Measurements from ENCODE around the gene PAK5.

DNA sequence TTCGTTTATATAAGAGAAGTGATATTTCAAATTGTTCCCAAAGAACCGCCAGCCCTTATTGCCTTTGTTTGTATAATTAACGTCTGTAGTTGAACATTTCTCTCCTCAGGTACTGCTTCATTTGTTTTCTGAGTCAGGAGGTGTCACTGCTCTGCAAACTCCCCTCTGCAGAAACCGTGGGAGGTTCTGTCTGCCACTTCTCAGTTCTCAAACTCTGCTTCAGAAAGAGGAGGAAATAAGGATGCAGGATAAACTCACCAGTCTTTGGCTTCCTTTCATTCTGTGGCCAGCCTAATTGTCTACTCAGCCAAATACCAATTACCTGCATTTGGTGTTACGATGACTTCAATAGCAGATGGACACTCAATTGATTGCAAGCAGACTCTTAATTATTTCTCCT, 149.8 kb downstream of the PAK5 start:
- TF ChIP-seq HDAC1 (CRISPR knock-in tag; IDR thresholded peaks at IDR 0.05) = no peak
- TF ChIP-seq DNMT1 (CRISPR knock-in tag; IDR thresholded peaks at IDR 0.05) = no peak
- TF ChIP-seq ZC3H13 (CRISPR knock-in tag; IDR thresholded peaks at IDR 0.05) = no peak
- no peak for TF ChIP-seq ZNF296 (CRISPR knock-in tag; conservative IDR thresholded peaks at IDR 0.05)
- no peak for TF ChIP-seq POLR2A (IDR thresholded peaks at IDR 0.05; ENCODE audit: insufficient read depth in 1 of 2, low read depth in 2 of 2, low read length in 2 of 2)
- no peak for TF ChIP-seq TCF7L2 (IDR thresholded peaks at IDR 0.05; ENCODE audit: low read depth, low read length)
- TF ChIP-seq FOXA1 (IDR thresholded peaks at IDR 0.05) = no peak
- no peak for TF ChIP-seq FOXA1 (CRISPR knock-in tag; IDR thresholded peaks at IDR 0.05)
- no peak for TF ChIP-seq SETDB1 (CRISPR knock-in tag; IDR thresholded peaks at IDR 0.05; ENCODE audit: borderline replicate concordance)
- no peak for TF ChIP-seq REST (IDR thresholded peaks at IDR 0.05; ENCODE audit: borderline replicate concordance in 1 of 2, low read depth in 1 of 2, low read length in 2 of 2)
- TF ChIP-seq, protein P1, sequence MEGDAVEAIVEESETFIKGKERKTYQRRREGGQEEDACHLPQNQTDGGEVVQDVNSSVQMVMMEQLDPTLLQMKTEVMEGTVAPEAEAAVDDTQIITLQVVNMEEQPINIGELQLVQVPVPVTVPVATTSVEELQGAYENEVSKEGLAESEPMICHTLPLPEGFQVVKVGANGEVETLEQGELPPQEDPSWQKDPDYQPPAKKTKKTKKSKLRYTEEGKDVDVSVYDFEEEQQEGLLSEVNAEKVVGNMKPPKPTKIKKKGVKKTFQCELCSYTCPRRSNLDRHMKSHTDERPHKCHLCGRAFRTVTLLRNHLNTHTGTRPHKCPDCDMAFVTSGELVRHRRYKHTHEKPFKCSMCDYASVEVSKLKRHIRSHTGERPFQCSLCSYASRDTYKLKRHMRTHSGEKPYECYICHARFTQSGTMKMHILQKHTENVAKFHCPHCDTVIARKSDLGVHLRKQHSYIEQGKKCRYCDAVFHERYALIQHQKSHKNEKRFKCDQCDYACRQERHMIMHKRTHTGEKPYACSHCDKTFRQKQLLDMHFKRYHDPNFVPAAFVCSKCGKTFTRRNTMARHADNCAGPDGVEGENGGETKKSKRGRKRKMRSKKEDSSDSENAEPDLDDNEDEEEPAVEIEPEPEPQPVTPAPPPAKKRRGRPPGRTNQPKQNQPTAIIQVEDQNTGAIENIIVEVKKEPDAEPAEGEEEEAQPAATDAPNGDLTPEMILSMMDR (CRISPR knock-in tag; IDR thresholded peaks at IDR 0.05) = no peak
- TF ChIP-seq CHD4 (IDR thresholded peaks at IDR 0.05; ENCODE audit: borderline replicate concordance, low read length) = no peak
- no peak for TF ChIP-seq ZNF383 (CRISPR knock-in tag; IDR thresholded peaks at IDR 0.05; ENCODE audit: borderline replicate concordance)
- TF ChIP-seq SRF (IDR thresholded peaks at IDR 0.05; ENCODE audit: low read depth, low read length) = no peak
